ENCODE measurements around the gene HDAC7. TPM values are rescaled to one million over a fixed set of nuclear protein-coding genes. Genes with fewer than 3 reads are reported as not detected.

The HDAC7 gene
- total RNA-seq, 3 donors from 2014 or later (not counting 1 experiment from before 2014, with no cell fraction given) = 141 to 235 (median 147) TPM

DNA sequence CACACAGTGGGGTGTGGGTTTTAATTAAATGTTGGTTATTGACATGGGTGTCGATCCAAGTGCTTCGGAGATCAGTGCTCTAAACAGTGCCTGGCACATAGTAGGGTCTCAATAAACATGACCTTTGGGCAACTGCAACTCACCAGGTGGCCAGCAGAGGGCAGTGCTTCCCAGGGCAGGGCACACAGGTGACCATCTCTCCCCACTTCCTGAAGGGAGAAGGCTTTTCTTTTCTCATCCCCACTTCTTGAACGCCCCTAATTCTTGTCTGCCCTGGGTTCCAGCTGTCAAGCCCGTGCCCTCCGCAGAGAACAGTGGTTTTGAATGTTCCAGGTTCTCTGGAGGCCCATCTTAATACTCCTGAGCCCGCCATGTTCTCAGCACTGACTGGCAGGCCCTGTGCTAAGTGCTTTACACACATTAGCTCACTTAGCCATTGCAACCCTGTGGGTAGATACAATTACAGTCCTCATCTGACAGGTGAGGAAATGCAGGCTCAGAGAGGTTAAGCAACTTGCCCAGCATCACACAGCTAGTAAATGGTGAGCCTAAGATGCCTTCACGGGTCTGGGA is 77.4 kb downstream of the HDAC7 start:
- TF ChIP-seq, protein P1, sequence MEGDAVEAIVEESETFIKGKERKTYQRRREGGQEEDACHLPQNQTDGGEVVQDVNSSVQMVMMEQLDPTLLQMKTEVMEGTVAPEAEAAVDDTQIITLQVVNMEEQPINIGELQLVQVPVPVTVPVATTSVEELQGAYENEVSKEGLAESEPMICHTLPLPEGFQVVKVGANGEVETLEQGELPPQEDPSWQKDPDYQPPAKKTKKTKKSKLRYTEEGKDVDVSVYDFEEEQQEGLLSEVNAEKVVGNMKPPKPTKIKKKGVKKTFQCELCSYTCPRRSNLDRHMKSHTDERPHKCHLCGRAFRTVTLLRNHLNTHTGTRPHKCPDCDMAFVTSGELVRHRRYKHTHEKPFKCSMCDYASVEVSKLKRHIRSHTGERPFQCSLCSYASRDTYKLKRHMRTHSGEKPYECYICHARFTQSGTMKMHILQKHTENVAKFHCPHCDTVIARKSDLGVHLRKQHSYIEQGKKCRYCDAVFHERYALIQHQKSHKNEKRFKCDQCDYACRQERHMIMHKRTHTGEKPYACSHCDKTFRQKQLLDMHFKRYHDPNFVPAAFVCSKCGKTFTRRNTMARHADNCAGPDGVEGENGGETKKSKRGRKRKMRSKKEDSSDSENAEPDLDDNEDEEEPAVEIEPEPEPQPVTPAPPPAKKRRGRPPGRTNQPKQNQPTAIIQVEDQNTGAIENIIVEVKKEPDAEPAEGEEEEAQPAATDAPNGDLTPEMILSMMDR (IDR thresholded peaks at IDR 0.05) = peak; percentile 98
- H3K36me3 ChIP-seq (ENCODE audit: control insufficient read depth, insufficient read depth, low read length) = no peaks in the 10 kb centered on the region
- 71% methylated on average over 7 of the region's 7 CpGs for WGBS (ENCODE audit: insufficient coverage)
- peaks cover 41% of the 10 kb centered on the region for H3K4me1 ChIP-seq (ENCODE audit: control insufficient read depth, insufficient read depth, low read length)
- H3K27ac Mint-ChIP-seq = no peak overlapping the region
- peak; percentile 56 to 64 (median 57) for ATAC-seq
- H3K27me3 Mint-ChIP-seq (ENCODE audit: low read depth in 2 of 2) = peaks cover 18 to 19% of the 10 kb centered on the region in 2 donors
- intact Hi-C loops (cut with micrococcal nuclease) = loop anchor here (1.0 to 2.0 kb wide), 3 partner anchors 16 to 95 kb away; partner anchors contain the start of gene RAPGEF3
- no peak overlapping the region for H3K27ac ChIP-seq (ENCODE audit: low read length)
- DNase-seq = peak; percentile 69 to 82
- H3K4me1 Mint-ChIP-seq = peaks cover 17 to 38% of the 10 kb centered on the region in 2 donors
- peaks cover 6% of the 10 kb centered on the region for H3K27me3 ChIP-seq (ENCODE audit: control insufficient read depth, insufficient read depth, low read length)
- H3K9me3 ChIP-seq (ENCODE audit: control insufficient read depth, insufficient read depth, low read length) = no peaks in the 10 kb centered on the region
- no peaks in the 10 kb centered on the region for H3K36me3 Mint-ChIP-seq
- H3K4me3 ChIP-seq (ENCODE audit: low read length) = no peak overlapping the region
- no peaks in the 10 kb centered on the region for H3K9me3 Mint-ChIP-seq
- H3K4me3 Mint-ChIP-seq = no peak overlapping the region

DNA sequence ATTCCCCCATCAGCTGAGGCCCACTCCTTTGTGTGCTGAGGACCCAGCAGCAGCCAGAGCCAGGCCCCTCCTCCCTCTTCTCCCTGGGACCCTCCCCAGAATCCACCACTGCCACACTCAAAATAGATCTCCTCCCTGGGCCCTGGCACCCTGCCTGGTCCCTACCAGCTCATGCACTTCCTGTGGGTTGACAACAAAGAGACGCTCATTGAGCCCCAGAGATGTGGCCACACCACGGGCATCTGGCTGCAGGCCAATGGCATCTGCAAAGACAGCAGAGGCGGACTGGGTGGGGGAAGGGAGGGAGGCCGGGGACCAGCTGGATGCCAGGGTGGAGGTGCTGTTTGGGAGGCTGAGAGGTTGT is 78.4 kb downstream of the HDAC7 start:
- Histone ChIP-seq H3K27me3 (ENCODE audit: control insufficient read depth, insufficient read depth, low read length) (peaks cover 6% of the 10 kb centered on the region), H3K4me3 (ENCODE audit: low read length) (peak overlapping the region; percentile 5), H3K27ac (ENCODE audit: low read length) (no peak overlapping the region), H3K4me1 (ENCODE audit: control insufficient read depth, insufficient read depth, low read length) (peaks cover 34% of the 10 kb centered on the region), H3K9me3 (ENCODE audit: control insufficient read depth, insufficient read depth, low read length) (no peaks in the 10 kb centered on the region), H3K36me3 (ENCODE audit: control insufficient read depth, insufficient read depth, low read length) (no peaks in the 10 kb centered on the region)
- TF ChIP-seq, protein P1 (IDR thresholded peaks at IDR 0.05) = no peak
- H3K4me3 Mint-ChIP-seq = peak overlapping the region; percentile 49
- ATAC-seq = peak; percentile 47 to 76 (median 71)
- WGBS (ENCODE audit: insufficient coverage) = 1% methylated on average over 4 of the region's 4 CpGs
- DNase-seq = peak; percentile 51 to 84
- no peaks in the 10 kb centered on the region for H3K9me3 Mint-ChIP-seq
- intact Hi-C loops (cut with micrococcal nuclease) = no loop called here
- H3K27ac Mint-ChIP-seq = peak overlapping the region in 1 of 2 donors; percentile 54
- peaks cover 17 to 38% of the 10 kb centered on the region in 2 donors for H3K4me1 Mint-ChIP-seq
- no peaks in the 10 kb centered on the region for H3K36me3 Mint-ChIP-seq
- peaks cover 18 to 19% of the 10 kb centered on the region in 2 donors for H3K27me3 Mint-ChIP-seq (ENCODE audit: low read depth in 2 of 2)

DNA sequence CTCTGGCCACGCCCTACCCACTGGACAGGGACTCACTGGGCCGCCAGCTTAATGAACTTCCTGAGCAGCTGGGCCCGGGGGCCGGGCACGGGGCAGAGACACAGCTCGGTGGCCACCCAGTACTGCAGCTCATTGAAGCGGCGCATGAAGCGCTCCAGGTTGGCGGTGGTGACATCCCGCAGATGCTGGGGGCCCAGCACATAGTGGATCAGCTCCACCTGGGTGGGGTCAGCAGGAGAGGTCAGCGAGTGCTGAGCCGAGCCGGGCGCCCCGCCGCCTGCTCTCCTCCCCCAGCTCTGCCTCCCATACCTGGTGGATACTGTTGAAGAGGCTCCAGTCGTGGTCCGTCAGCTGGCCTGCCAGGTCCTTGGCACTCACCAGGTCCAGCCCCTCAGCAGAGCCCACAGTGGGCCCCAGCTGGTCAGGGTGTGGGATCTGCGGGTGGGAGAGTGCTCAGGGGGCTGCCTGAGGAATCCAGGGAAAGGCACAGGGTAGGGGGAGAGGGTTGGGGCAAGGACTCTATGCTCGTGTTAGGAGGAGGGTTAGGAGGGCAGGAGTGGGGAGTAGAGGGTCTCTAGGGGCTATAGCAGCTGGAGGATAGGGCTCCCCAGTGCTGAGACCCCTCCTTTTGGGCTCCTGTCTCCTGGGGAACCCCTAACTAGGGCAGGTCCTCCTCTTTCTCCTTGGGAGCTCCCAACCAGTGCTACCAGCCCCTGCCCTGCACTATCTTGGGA is 78.9 kb downstream of the HDAC7 start:
- 43% methylated on average over 21 of the region's 21 CpGs for WGBS (ENCODE audit: insufficient coverage)
- H3K4me1 Mint-ChIP-seq = peaks cover 17 to 38% of the 10 kb centered on the region in 2 donors
- peak overlapping the region; percentile 49 for H3K4me3 Mint-ChIP-seq
- Histone ChIP-seq H3K27me3 (ENCODE audit: control insufficient read depth, insufficient read depth, low read length) (peaks cover 6% of the 10 kb centered on the region), H3K36me3 (ENCODE audit: control insufficient read depth, insufficient read depth, low read length) (no peaks in the 10 kb centered on the region), H3K9me3 (ENCODE audit: control insufficient read depth, insufficient read depth, low read length) (no peaks in the 10 kb centered on the region), H3K4me1 (ENCODE audit: control insufficient read depth, insufficient read depth, low read length) (peaks cover 33% of the 10 kb centered on the region), H3K27ac (ENCODE audit: low read length) (peak overlapping the region; percentile 51), H3K4me3 (ENCODE audit: low read length) (peak overlapping the region; percentile 5)
- intact Hi-C loops (cut with micrococcal nuclease) = no loop called here
- ATAC-seq (peak in 2 of 3 donors; percentile 21 to 29), DNase-seq (peak in 1 of 2 donors; percentile 25)
- no peaks in the 10 kb centered on the region for H3K9me3 Mint-ChIP-seq
- H3K36me3 Mint-ChIP-seq = no peaks in the 10 kb centered on the region
- H3K27ac Mint-ChIP-seq = peak overlapping the region in 1 of 2 donors; percentile 54
- peaks cover 18 to 19% of the 10 kb centered on the region in 2 donors for H3K27me3 Mint-ChIP-seq (ENCODE audit: low read depth in 2 of 2)
- TF ChIP-seq, protein P1 (IDR thresholded peaks at IDR 0.05) = no peak

Measured in natural killer cell (primary cell).